Hypothalamus (tissue), 51 donors: ENCODE measurements around the gene TNFAIP8L2.

Experiments
- DNase-seq, 51 donors: peaks; one replicate each; lab custom pipeline; 2025; lab: John Stamatoyannopoulos, UW

Gene TNFAIP8L2

GRCh38 chr1:151145304-151146071, 11.0 kb upstream of the TNFAIP8L2 start:
- DNase-seq = peak in 4 of 51 donors; percentile 13 to 51 (median 34)

- DNase-seq = peak in 1 of 51 donors; percentile 55
Measured at GRCh38 chr1:151146072-151146411, 10.4 kb upstream of the TNFAIP8L2 start.

GRCh38 chr1:151146412-151147131, 9.9 kb upstream of the TNFAIP8L2 start, which contains the start of gene SEMA6C:
SEMA6C (minus strand) TSS chr1:151146631; CDS start chr1:151142621, 4,010 bp downstream.
- peak; percentile 51 to 98 (median 93) for DNase-seq

- peak in 2 of 51 donors; percentile 47 to 68 for DNase-seq
Measured at GRCh38 chr1:151147132-151147503, 9.3 kb upstream of the TNFAIP8L2 start.

- DNase-seq = no peak
Measured at GRCh38 chr1:151147665-151148064, 8.8 kb upstream of the TNFAIP8L2 start.

GRCh38 chr1:151157067-151157531, 650 bp downstream of the TNFAIP8L2 start:
- peak in 3 of 51 donors; percentile 4 to 19 (median 9) for DNase-seq

GRCh38 chr1:151158326-151158725, 1.9 kb downstream of the TNFAIP8L2 start:
- DNase-seq = no peak

- DNase-seq = no peak
Measured at GRCh38 chr1:151158751-151159251, 2.4 kb downstream of the TNFAIP8L2 start.

GRCh38 chr1:151159373-151159772, 2.9 kb downstream of the TNFAIP8L2 start:
- DNase-seq = no peak

- peak in 1 of 51 donors; percentile 59 for DNase-seq
Measured at GRCh38 chr1:151164732-151165280, 8.4 kb downstream of the TNFAIP8L2 start.

- DNase-seq = peak in 35 of 51 donors; percentile 16 to 92 (median 50)
Measured at GRCh38 chr1:151165281-151165737, 8.9 kb downstream of the TNFAIP8L2 start.

GRCh38 chr1:151165738-151166504, 9.5 kb downstream of the TNFAIP8L2 start, which contains the start of the genes LYSMD1 and SCNM1:
LYSMD1 (minus strand) TSS chr1:151165902; CDS start chr1:151165258, 644 bp downstream.
SCNM1 (plus strand) TSS chr1:151166144; CDS start chr1:151166153, 9 bp downstream.
- DNase-seq = peak; percentile 85 to 99 (median 95)

- DNase-seq = no peak
Measured at GRCh38 chr1:151166505-151166956, 10.1 kb downstream of the TNFAIP8L2 start.

GRCh38 chr1:151167116-151167515, 10.7 kb downstream of the TNFAIP8L2 start:
- no peak for DNase-seq

GRCh38 chr1:151171190-151171589, 14.7 kb downstream of the TNFAIP8L2 start:
- DNase-seq = no peak

- DNase-seq = peak in 38 of 51 donors; percentile 17 to 85 (median 60)
Measured at GRCh38 chr1:151175041-151175741, 18.7 kb downstream of the TNFAIP8L2 start.

GRCh38 chr1:151175863-151176262, 19.4 kb downstream of the TNFAIP8L2 start, which contains the start of gene TMOD4:
TMOD4 (minus strand) TSS chr1:151175981; CDS start chr1:151174875, 1,106 bp downstream.
- DNase-seq = peak in 1 of 51 donors; percentile 6

GRCh38 chr1:151176514-151177045, 20.1 kb downstream of the TNFAIP8L2 start:
- DNase-seq = no peak

GRCh38 chr1:151184211-151184610, 27.8 kb downstream of the TNFAIP8L2 start:
- DNase-seq = no peak
